CD1c-positive myeloid dendritic cell (primary cell): ENCODE measurements around the gene PPARD.
"Not testable (repeated sequence)": the region's sequence is repeated elsewhere in the genome, so short reads cannot be mapped to it uniquely, and the experiment has no call there.

Source experiments
- DNase-seq: peaks from one replicate; pipeline ENCODE4 v3.0.0-alpha.2; 2016; ENCODE audit errors: extremely low spot score

PPARD gene

GRCh38 chr6:35312076-35312800 is 30.1 kb upstream of the PPARD start:
- no peak for DNase-seq

- DNase-seq = peak; percentile 20
These were observed 29.6 kb upstream of the PPARD start for GRCh38 chr6:35312807-35313206.

- DNase-seq = no peak
These were observed 24.7 kb upstream of the PPARD start for GRCh38 chr6:35317483-35318195.

- no peak for DNase-seq
These were observed 23.9 kb upstream of the PPARD start for GRCh38 chr6:35318196-35319171.

- no peak for DNase-seq
These were observed 22.9 kb upstream of the PPARD start for GRCh38 chr6:35319346-35320030.

- DNase-seq = no peak
These were observed 22.3 kb upstream of the PPARD start for GRCh38 chr6:35320031-35320410.

- DNase-seq = no peak
These were observed 21.3 kb upstream of the PPARD start for GRCh38 chr6:35321091-35321490.

- DNase-seq = peak; percentile 66
These were observed 14.9 kb upstream of the PPARD start for GRCh38 chr6:35327349-35328027.

GRCh38 chr6:35328108-35328723 is 14.1 kb upstream of the PPARD start:
- no peak for DNase-seq

GRCh38 chr6:35328965-35329364 is 13.4 kb upstream of the PPARD start:
- not testable (repeated sequence) for DNase-seq

- no peak for DNase-seq
These were observed 11.7 kb upstream of the PPARD start for GRCh38 chr6:35330541-35331119.

GRCh38 chr6:35332074-35332887 is 10.1 kb upstream of the PPARD start:
- DNase-seq = peak; percentile 21

- DNase-seq = no peak
These were observed 801 bp upstream of the PPARD start for GRCh38 chr6:35341557-35341956.

GRCh38 chr6:35343092-35343834 is 905 bp downstream of the PPARD start:
- DNase-seq = peak; percentile 83

- DNase-seq = no peak
These were observed 1.6 kb downstream of the PPARD start for GRCh38 chr6:35343835-35344550.

GRCh38 chr6:35351422-35351821 is 9.1 kb downstream of the PPARD start:
- DNase-seq = no peak

- DNase-seq = no peak
These were observed 10.4 kb downstream of the PPARD start for GRCh38 chr6:35352735-35353134.
